Measurements from ENCODE around the gene ADAMTSL1. TPM values are rescaled to one million over a fixed set of nuclear protein-coding genes. Genes with fewer than 3 reads are reported as not detected.

Gene ADAMTSL1
- total and polyA plus RNA-seq, 2 of the 8 experiments (the other 6 are each of a cell fraction or from before 2014, with no cell fraction given) = 0.84 to 1.1 TPM

DNA sequence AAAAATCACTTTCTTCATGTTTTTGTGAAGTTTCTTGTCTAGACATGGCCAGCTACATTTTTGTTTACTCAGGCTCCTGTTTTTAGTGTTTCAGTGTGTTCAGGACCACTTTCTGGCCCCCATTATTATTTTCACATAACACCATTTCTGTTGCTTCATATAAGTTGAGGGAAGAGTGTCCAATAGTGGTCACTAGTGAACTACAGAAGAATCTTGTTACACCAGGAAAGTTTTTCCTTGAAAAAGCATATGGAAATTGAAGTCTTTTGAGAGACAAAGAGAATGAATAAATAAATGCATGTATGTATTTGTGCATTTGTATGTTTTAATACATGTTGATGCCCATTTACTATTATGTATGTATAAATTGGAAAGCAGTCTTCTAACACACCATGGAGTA lies 3.8 kb downstream of the ADAMTSL1 start (continued):
- TF ChIP-seq, protein P1, sequence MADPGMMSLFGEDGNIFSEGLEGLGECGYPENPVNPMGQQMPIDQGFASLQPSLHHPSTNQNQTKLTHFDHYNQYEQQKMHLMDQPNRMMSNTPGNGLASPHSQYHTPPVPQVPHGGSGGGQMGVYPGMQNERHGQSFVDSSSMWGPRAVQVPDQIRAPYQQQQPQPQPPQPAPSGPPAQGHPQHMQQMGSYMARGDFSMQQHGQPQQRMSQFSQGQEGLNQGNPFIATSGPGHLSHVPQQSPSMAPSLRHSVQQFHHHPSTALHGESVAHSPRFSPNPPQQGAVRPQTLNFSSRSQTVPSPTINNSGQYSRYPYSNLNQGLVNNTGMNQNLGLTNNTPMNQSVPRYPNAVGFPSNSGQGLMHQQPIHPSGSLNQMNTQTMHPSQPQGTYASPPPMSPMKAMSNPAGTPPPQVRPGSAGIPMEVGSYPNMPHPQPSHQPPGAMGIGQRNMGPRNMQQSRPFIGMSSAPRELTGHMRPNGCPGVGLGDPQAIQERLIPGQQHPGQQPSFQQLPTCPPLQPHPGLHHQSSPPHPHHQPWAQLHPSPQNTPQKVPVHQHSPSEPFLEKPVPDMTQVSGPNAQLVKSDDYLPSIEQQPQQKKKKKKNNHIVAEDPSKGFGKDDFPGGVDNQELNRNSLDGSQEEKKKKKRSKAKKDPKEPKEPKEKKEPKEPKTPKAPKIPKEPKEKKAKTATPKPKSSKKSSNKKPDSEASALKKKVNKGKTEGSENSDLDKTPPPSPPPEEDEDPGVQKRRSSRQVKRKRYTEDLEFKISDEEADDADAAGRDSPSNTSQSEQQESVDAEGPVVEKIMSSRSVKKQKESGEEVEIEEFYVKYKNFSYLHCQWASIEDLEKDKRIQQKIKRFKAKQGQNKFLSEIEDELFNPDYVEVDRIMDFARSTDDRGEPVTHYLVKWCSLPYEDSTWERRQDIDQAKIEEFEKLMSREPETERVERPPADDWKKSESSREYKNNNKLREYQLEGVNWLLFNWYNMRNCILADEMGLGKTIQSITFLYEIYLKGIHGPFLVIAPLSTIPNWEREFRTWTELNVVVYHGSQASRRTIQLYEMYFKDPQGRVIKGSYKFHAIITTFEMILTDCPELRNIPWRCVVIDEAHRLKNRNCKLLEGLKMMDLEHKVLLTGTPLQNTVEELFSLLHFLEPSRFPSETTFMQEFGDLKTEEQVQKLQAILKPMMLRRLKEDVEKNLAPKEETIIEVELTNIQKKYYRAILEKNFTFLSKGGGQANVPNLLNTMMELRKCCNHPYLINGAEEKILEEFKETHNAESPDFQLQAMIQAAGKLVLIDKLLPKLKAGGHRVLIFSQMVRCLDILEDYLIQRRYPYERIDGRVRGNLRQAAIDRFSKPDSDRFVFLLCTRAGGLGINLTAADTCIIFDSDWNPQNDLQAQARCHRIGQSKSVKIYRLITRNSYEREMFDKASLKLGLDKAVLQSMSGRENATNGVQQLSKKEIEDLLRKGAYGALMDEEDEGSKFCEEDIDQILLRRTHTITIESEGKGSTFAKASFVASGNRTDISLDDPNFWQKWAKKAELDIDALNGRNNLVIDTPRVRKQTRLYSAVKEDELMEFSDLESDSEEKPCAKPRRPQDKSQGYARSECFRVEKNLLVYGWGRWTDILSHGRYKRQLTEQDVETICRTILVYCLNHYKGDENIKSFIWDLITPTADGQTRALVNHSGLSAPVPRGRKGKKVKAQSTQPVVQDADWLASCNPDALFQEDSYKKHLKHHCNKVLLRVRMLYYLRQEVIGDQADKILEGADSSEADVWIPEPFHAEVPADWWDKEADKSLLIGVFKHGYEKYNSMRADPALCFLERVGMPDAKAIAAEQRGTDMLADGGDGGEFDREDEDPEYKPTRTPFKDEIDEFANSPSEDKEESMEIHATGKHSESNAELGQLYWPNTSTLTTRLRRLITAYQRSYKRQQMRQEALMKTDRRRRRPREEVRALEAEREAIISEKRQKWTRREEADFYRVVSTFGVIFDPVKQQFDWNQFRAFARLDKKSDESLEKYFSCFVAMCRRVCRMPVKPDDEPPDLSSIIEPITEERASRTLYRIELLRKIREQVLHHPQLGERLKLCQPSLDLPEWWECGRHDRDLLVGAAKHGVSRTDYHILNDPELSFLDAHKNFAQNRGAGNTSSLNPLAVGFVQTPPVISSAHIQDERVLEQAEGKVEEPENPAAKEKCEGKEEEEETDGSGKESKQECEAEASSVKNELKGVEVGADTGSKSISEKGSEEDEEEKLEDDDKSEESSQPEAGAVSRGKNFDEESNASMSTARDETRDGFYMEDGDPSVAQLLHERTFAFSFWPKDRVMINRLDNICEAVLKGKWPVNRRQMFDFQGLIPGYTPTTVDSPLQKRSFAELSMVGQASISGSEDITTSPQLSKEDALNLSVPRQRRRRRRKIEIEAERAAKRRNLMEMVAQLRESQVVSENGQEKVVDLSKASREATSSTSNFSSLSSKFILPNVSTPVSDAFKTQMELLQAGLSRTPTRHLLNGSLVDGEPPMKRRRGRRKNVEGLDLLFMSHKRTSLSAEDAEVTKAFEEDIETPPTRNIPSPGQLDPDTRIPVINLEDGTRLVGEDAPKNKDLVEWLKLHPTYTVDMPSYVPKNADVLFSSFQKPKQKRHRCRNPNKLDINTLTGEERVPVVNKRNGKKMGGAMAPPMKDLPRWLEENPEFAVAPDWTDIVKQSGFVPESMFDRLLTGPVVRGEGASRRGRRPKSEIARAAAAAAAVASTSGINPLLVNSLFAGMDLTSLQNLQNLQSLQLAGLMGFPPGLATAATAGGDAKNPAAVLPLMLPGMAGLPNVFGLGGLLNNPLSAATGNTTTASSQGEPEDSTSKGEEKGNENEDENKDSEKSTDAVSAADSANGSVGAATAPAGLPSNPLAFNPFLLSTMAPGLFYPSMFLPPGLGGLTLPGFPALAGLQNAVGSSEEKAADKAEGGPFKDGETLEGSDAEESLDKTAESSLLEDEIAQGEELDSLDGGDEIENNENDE (IDR thresholded peaks at IDR 0.05; ENCODE audit: insufficient replicate concordance, low read length) = no peak
- TF ChIP-seq JUN (IDR thresholded peaks at IDR 0.05; ENCODE audit: low read depth, low read length) = no peak
- TF ChIP-seq RFX5 (IDR thresholded peaks at IDR 0.05; ENCODE audit: borderline replicate concordance, low read depth, low read length) = no peak
- TF ChIP-seq POLR2AphosphoS5 (IDR thresholded peaks at IDR 0.05; ENCODE audit: low read depth, low read length) = no peak
- no peak for TF ChIP-seq SP1 (IDR thresholded peaks at IDR 0.05; ENCODE audit: low read depth, low read length)
- TF ChIP-seq SIRT6 (IDR thresholded peaks at IDR 0.05; ENCODE audit: low read length) = no peak
- no peak for TF ChIP-seq TBP (IDR thresholded peaks at IDR 0.05; ENCODE audit: low read depth, low read length)
- TF ChIP-seq GTF2F1 (IDR thresholded peaks at IDR 0.05; ENCODE audit: borderline replicate concordance, low read depth, low read length) = no peak
- TF ChIP-seq PHF8 (conservative IDR thresholded peaks at IDR 0.05; ENCODE audit: low read depth, low read length) = no peak
- TF ChIP-seq, protein P2, sequence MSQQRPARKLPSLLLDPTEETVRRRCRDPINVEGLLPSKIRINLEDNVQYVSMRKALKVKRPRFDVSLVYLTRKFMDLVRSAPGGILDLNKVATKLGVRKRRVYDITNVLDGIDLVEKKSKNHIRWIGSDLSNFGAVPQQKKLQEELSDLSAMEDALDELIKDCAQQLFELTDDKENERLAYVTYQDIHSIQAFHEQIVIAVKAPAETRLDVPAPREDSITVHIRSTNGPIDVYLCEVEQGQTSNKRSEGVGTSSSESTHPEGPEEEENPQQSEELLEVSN (IDR thresholded peaks at IDR 0.05) = no peak
- TF ChIP-seq, protein P3, sequence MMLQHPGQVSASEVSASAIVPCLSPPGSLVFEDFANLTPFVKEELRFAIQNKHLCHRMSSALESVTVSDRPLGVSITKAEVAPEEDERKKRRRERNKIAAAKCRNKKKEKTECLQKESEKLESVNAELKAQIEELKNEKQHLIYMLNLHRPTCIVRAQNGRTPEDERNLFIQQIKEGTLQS (IDR thresholded peaks at IDR 0.05; ENCODE audit: insufficient read depth, low read depth, low read length) = no peak
- no peak for TF ChIP-seq POU5F1 (IDR thresholded peaks at IDR 0.05; ENCODE audit: low read depth, low read length)

Measured in H1 (cell line).